ENCODE measurements around the gene CNTNAP2. TPM values are rescaled to one million over a fixed set of nuclear protein-coding genes. Genes with fewer than 3 reads are reported as not detected.

CNTNAP2 gene
- total RNA-seq, 1 donor: 7.6 TPM

DNA sequence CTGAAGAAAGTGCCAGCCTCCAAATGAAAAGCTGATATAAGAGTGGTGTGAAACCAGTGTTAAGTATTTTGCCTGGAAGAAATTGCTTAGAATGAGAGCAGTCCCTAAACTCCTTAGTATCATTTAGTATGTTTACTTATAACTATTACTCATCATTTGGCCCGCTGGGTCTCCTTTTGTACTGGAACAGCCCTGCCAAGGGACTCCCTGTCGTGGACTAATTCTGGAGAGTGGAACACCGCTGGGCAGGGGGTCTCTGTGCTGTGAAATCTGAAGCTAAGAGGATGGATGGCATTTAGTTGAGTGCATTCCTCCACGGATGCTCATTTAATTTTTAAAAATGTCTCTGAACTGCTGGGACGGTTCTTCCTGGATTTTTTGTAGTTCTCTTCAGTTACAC, 1584.1 kb downstream of the CNTNAP2 start:
- Histone ChIP-seq H3K4me1 (ENCODE audit: insufficient read depth, low read length) (no peaks in the 10 kb centered on the region), H3K4me3 (ENCODE audit: insufficient read depth, low read length) (no peak overlapping the region), H3K36me3 (ENCODE audit: insufficient read depth, low read length) (no peaks in the 10 kb centered on the region), H2AFZ (ENCODE audit: low read length) (no peak overlapping the region), H3K27me3 (ENCODE audit: insufficient read depth, low read length) (no peaks in the 10 kb centered on the region), H3K79me2 (ENCODE audit: insufficient read depth, low read length) (no peaks in the 10 kb centered on the region), H3K4me2 (ENCODE audit: insufficient read depth, low read length) (no peak overlapping the region), H4K20me1 (ENCODE audit: insufficient read depth, low read length) (no peaks in the 10 kb centered on the region), H3K27ac (ENCODE audit: low read depth, low read length) (no peak overlapping the region), H3K9me3 (ENCODE audit: low read depth, low read length) (no peaks in the 10 kb centered on the region)
- TF ChIP-seq, protein P1, sequence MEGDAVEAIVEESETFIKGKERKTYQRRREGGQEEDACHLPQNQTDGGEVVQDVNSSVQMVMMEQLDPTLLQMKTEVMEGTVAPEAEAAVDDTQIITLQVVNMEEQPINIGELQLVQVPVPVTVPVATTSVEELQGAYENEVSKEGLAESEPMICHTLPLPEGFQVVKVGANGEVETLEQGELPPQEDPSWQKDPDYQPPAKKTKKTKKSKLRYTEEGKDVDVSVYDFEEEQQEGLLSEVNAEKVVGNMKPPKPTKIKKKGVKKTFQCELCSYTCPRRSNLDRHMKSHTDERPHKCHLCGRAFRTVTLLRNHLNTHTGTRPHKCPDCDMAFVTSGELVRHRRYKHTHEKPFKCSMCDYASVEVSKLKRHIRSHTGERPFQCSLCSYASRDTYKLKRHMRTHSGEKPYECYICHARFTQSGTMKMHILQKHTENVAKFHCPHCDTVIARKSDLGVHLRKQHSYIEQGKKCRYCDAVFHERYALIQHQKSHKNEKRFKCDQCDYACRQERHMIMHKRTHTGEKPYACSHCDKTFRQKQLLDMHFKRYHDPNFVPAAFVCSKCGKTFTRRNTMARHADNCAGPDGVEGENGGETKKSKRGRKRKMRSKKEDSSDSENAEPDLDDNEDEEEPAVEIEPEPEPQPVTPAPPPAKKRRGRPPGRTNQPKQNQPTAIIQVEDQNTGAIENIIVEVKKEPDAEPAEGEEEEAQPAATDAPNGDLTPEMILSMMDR (IDR thresholded peaks at IDR 0.05; ENCODE audit: extremely low read depth, low read depth, low read length): no peak
- DNase-seq (ENCODE audit: insufficient read length, low spot score, missing footprints): no peak

DNA sequence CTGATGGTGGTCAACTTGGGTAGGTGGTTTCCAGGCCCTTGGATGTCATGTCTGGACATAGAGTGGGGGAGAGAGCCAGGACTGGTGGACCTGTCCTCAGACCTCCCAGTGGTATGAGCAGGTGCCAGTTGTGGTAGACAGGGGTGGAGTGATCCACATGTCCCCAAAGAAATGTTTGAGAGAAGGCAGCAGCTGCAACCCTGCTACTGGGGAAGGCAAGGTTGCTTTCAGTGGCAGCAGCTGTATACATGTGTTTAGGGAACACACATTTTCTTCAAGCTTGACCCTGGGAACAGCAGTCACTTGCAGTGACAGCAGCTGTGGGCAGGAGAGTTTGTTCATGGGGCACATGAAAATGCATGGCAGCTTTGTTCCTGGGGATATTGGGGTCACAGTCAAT, 1591.3 kb downstream of the CNTNAP2 start:
- Histone ChIP-seq H3K4me2 (ENCODE audit: insufficient read depth, low read length) (no peak overlapping the region), H3K9me3 (ENCODE audit: low read depth, low read length) (no peaks in the 10 kb centered on the region), H3K27me3 (ENCODE audit: insufficient read depth, low read length) (no peaks in the 10 kb centered on the region)

DNA sequence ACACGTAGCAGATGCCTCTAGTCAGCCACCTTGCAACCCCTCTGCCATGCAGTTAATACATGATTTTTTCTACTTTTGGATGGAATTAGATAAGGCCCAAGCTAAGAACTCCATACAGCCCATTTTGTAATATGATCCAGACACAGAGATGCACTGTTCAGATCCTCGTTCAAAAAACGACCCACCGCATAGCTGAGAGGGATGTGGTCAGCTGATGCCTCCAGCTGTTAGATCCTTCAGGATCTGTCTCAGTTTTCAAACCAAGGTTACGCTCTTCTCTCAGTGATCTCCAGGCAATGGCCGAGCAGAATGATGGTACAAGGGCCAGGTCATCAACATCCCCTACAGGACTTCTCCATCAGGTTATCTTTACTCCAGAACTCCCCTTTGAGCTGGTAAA, 1592.3 kb downstream of the CNTNAP2 start:
- H3K27me3 ChIP-seq (ENCODE audit: insufficient read depth, low read length): no peaks in the 10 kb centered on the region
- DNase-seq (ENCODE audit: insufficient read length, low spot score, missing footprints): no peak
- no peaks in the 10 kb centered on the region for H3K36me3 ChIP-seq (ENCODE audit: insufficient read depth, low read length)
- TF ChIP-seq, protein P1 (IDR thresholded peaks at IDR 0.05; ENCODE audit: extremely low read depth, low read depth, low read length): no peak
- no peak overlapping the region for H3K4me3 ChIP-seq (ENCODE audit: insufficient read depth, low read length)
- H3K27ac ChIP-seq (ENCODE audit: low read depth, low read length): no peak overlapping the region
- H3K4me2 ChIP-seq (ENCODE audit: insufficient read depth, low read length): no peak overlapping the region
- H3K9me3 ChIP-seq (ENCODE audit: low read depth, low read length): no peaks in the 10 kb centered on the region
- no peaks in the 10 kb centered on the region for H3K4me1 ChIP-seq (ENCODE audit: insufficient read depth, low read length)
- no peaks in the 10 kb centered on the region for H4K20me1 ChIP-seq (ENCODE audit: insufficient read depth, low read length)
- no peaks in the 10 kb centered on the region for H3K79me2 ChIP-seq (ENCODE audit: insufficient read depth, low read length)
- H2AFZ ChIP-seq (ENCODE audit: low read length): no peak overlapping the region

More for the DNA sequence above, 1591.3 kb downstream of the CNTNAP2 start:
- Histone ChIP-seq H4K20me1 (ENCODE audit: insufficient read depth, low read length) (no peaks in the 10 kb centered on the region), H3K36me3 (ENCODE audit: insufficient read depth, low read length) (no peaks in the 10 kb centered on the region), H3K4me3 (ENCODE audit: insufficient read depth, low read length) (no peak overlapping the region), H3K79me2 (ENCODE audit: insufficient read depth, low read length) (no peaks in the 10 kb centered on the region), H2AFZ (ENCODE audit: low read length) (no peak overlapping the region), H3K27ac (ENCODE audit: low read depth, low read length) (no peak overlapping the region), H3K4me1 (ENCODE audit: insufficient read depth, low read length) (no peaks in the 10 kb centered on the region)
- peak; percentile 13 for DNase-seq (ENCODE audit: insufficient read length, low spot score, missing footprints)
- TF ChIP-seq, protein P1 (IDR thresholded peaks at IDR 0.05; ENCODE audit: extremely low read depth, low read depth, low read length): no peak

DNA sequence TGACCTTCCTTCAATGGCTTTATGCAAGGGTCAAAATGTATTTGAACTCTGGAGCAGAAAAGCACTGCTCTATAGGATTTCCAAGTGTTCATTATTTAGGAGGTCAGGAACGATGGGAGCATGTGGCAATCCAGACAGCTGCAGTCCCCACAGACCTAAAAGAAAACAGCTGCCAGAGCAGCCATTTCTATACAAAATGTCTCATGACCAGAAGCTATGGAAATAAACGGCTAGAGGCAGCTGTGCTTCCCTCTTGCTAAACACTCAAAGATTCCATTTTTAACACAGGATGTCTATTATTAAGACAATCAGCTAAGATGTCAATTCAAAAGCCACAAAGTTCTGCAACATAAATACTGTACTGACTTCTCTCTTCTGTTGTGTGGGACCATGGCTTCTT, 1594.8 kb downstream of the CNTNAP2 start:
- TF ChIP-seq, protein P1 (IDR thresholded peaks at IDR 0.05; ENCODE audit: extremely low read depth, low read depth, low read length): no peak
- no peak for DNase-seq (ENCODE audit: insufficient read length, low spot score, missing footprints)
- no peaks in the 10 kb centered on the region for H3K36me3 ChIP-seq (ENCODE audit: insufficient read depth, low read length)

More for the DNA sequence above, 1594.8 kb downstream of the CNTNAP2 start:
- no peak overlapping the region for H2AFZ ChIP-seq (ENCODE audit: low read length)
- no peaks in the 10 kb centered on the region for H3K9me3 ChIP-seq (ENCODE audit: low read depth, low read length)
- H3K4me3 ChIP-seq (ENCODE audit: insufficient read depth, low read length): no peak overlapping the region
- no peaks in the 10 kb centered on the region for H3K79me2 ChIP-seq (ENCODE audit: insufficient read depth, low read length)
- H3K4me2 ChIP-seq (ENCODE audit: insufficient read depth, low read length): no peak overlapping the region
- no peaks in the 10 kb centered on the region for H4K20me1 ChIP-seq (ENCODE audit: insufficient read depth, low read length)
- no peak overlapping the region for H3K27ac ChIP-seq (ENCODE audit: low read depth, low read length)
- H3K4me1 ChIP-seq (ENCODE audit: insufficient read depth, low read length): no peaks in the 10 kb centered on the region
- no peaks in the 10 kb centered on the region for H3K27me3 ChIP-seq (ENCODE audit: insufficient read depth, low read length)
